Measurements from ENCODE around the gene UGT1A10.

DNA sequence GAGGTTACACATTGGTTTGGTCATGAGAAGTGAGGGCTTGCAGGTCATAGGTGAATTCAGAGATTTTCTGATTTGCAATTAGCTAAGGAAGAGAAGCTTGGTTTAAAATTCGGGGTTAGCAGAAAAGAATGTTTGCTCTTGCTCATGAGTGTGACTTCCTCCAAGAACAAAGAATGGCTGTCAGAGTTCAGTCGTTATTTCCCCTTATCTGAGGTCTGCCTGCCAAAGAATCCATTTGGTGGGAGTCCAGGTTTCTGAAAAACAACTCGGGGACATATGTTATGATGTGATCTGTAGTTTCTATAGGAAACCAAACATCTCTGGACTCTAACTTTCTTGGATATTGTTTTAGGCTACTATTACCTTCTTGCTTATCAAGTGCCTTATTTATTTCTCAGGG lies 53.3 kb downstream of the UGT1A10 start:
- TF ChIP-seq CTCF (IDR thresholded peaks at IDR 0.05; ENCODE audit: extremely low read depth in 1 of 2, insufficient read depth in 1 of 2, low read depth in 1 of 2, low read length in 2 of 2) = no peak
- TF ChIP-seq MYC (IDR thresholded peaks at IDR 0.05; ENCODE audit: low read depth, low read length) = no peak
- TF ChIP-seq POLR2A (IDR thresholded peaks at IDR 0.05; ENCODE audit: low read depth, low read length) = peak; percentile 29
- no peak for TF ChIP-seq EZH2 (IDR thresholded peaks at IDR 0.05; ENCODE audit: borderline replicate concordance, low read depth, low read length, severe bottlenecking)
- TF ChIP-seq, protein P1, sequence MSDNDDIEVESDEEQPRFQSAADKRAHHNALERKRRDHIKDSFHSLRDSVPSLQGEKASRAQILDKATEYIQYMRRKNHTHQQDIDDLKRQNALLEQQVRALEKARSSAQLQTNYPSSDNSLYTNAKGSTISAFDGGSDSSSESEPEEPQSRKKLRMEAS (IDR thresholded peaks at IDR 0.05; ENCODE audit: insufficient read depth, insufficient read length) = no peak
- TF ChIP-seq FOS (IDR thresholded peaks at IDR 0.05; ENCODE audit: borderline replicate concordance, insufficient read depth, low read length) = no peak
